ENCODE data around the gene AIRE.

GRCh38 chr21:44345495-44345894, 59.8 kb downstream of the AIRE start:
- TF ChIP-seq CTCF (IDR thresholded peaks at IDR 0.05): no peak
- TF ChIP-seq POLR2A (IDR thresholded peaks at IDR 0.05): no peak

All from uterus (tissue), 2 donors.